ENCODE results near the gene PLXNB3.
A peak's percentile ranks its signal among the peaks of the same experiment; 100 is the strongest.

Gene PLXNB3

GRCh38 chrX:153779891-153780677, 16.0 kb downstream of the PLXNB3 start:
- peak in 2 of 3 donors; percentile 50 to 57 for DNase-seq
- WGBS (ENCODE audit: insufficient coverage), result 86% methylated on average over 17 of the region's 18 CpGs
- H3K4me1 ChIP-seq (ENCODE audit: control extremely low read depth in 1 of 4, control insufficient read depth in 4 of 4, insufficient read depth in 4 of 4, low read length in 3 of 4), result peaks cover 0 to 12% (median 9%) of the 10 kb centered on the region in 4 experiments
- ChIA-PET CTCF (interaction anchor here (1.1 to 1.6 kb wide), 3 partner anchors 12 to 13 kb away, joined by 3 to 7 read pairs (median 3); no protein-coding TSS in a partner anchor), POLR2A (interaction anchor here (1.1 kb wide), 1 partner anchor 14 kb away, joined by 4 read pairs; the partner anchor contains the start of genes IDH3G and SSR4)
- H3K36me3 ChIP-seq (ENCODE audit: control insufficient read depth in 4 of 4, insufficient read depth in 4 of 4, low read length in 3 of 4), result peaks cover 0 to 6% (median under 1%) of the 10 kb centered on the region in 4 experiments
- H3K27ac ChIP-seq (ENCODE audit: insufficient read depth in 1 of 2, low read depth in 1 of 2, low read length in 2 of 2, poor library complexity in 1 of 2, severe bottlenecking in 2 of 2), result no peak overlapping the region
- H3K9me3 ChIP-seq (ENCODE audit: control extremely low read depth in 1 of 5, control insufficient read depth in 4 of 5, insufficient read depth in 2 of 5, low read depth in 1 of 5, low read length in 4 of 5), result no peaks in the 10 kb centered on the region
- H3K4me3 ChIP-seq (ENCODE audit: control insufficient read depth in 1 of 7, extremely low read depth in 1 of 7, insufficient read depth in 4 of 7, low read depth in 2 of 7, low read length in 6 of 7), result no peak overlapping the region
- H3K27me3 ChIP-seq (replicated peaks in 2 of 5; ENCODE audit: control insufficient read depth in 4 of 5, insufficient read depth in 5 of 5, low read length in 4 of 5), result peaks cover 0 to 10% (median 0%) of the 10 kb centered on the region in 5 experiments

DNA sequence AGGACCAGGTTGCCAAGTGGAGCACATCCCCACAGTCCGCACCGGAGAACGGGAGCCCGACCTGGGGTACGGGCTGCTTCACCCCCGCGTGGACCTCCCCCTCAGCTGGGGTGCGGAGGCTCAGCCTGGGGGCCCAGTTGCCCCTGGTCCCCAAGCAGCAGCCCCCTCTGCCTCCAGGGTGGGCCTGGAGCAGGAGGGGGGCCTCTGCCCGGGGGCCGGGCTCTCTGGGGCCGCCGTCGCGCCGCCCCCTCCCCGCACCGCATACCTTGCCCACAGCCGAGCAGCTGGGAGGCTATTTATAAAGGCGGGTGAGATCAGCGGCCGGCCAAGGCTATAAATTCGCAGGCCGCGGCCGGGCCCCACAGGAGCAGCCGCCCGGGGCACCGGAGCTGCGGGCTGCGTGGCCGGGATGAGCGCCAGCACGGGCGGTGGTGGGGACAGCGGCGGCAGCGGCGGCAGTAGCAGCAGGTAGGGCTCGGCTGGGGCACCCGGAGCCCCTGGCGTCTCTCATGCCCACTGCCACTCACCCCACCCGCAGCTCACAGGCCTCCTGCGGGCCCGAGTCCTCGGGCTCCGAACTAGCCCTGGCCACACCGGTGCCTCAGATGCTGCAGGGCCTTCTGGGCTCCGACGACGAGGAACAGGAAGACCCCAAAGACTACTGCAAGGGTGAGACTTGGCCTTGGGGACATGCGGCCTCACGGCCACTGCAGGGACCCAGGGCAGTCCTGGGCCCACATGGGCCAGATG, 16.8 kb downstream of the PLXNB3 start, which contains the start of gene SRPK3:
Gene SRPK3, plus strand, starts transcription at position 364 of the 750 bp plus-strand sequence. Its CDS starts 46 bp downstream, at position 410.
- WGBS (ENCODE audit: insufficient coverage), result 71% methylated on average over 38 of the region's 52 CpGs
- CTCF ChIA-PET, result no interaction called here
- peaks cover 0 to 12% (median 0%) of the 10 kb centered on the region in 5 experiments for H3K27me3 ChIP-seq (replicated peaks in 2 of 5; ENCODE audit: control insufficient read depth in 4 of 5, insufficient read depth in 5 of 5, low read length in 4 of 5)
- no peaks in the 10 kb centered on the region for H3K9me3 ChIP-seq (ENCODE audit: control extremely low read depth in 1 of 5, control insufficient read depth in 4 of 5, insufficient read depth in 2 of 5, low read depth in 1 of 5, low read length in 4 of 5)
- H3K27ac ChIP-seq (ENCODE audit: insufficient read depth in 1 of 2, low read depth in 1 of 2, low read length in 2 of 2, poor library complexity in 1 of 2, severe bottlenecking in 2 of 2), result no peak within 1 kb of the TSS
- no peak within 1 kb of the TSS for H3K4me3 ChIP-seq (ENCODE audit: control insufficient read depth in 1 of 7, extremely low read depth in 1 of 7, insufficient read depth in 4 of 7, low read depth in 2 of 7, low read length in 6 of 7)
- peaks cover 0 to 11% (median 4%) of the 10 kb centered on the region in 4 experiments for H3K36me3 ChIP-seq (ENCODE audit: control insufficient read depth in 4 of 4, insufficient read depth in 4 of 4, low read length in 3 of 4)
- POLR2A ChIA-PET, result no interaction called here
- H3K4me1 ChIP-seq (ENCODE audit: control extremely low read depth in 1 of 4, control insufficient read depth in 4 of 4, insufficient read depth in 4 of 4, low read length in 3 of 4), result peaks cover 0 to 12% (median 9%) of the 10 kb centered on the region in 4 experiments
- DNase-seq, result no peak

GRCh38 chrX:153781428-153782047, 17.5 kb downstream of the PLXNB3 start:
- POLR2A ChIA-PET, result no interaction called here
- no peaks in the 10 kb centered on the region for H3K9me3 ChIP-seq (ENCODE audit: control extremely low read depth in 1 of 5, control insufficient read depth in 4 of 5, insufficient read depth in 2 of 5, low read depth in 1 of 5, low read length in 4 of 5)
- no peak for DNase-seq
- no peak overlapping the region for H3K27ac ChIP-seq (ENCODE audit: insufficient read depth in 1 of 2, low read depth in 1 of 2, low read length in 2 of 2, poor library complexity in 1 of 2, severe bottlenecking in 2 of 2)
- peaks cover 0 to 12% (median 0%) of the 10 kb centered on the region in 5 experiments for H3K27me3 ChIP-seq (replicated peaks in 2 of 5; ENCODE audit: control insufficient read depth in 4 of 5, insufficient read depth in 5 of 5, low read length in 4 of 5)
- CTCF ChIA-PET, result no interaction called here
- H3K4me1 ChIP-seq (ENCODE audit: control extremely low read depth in 1 of 4, control insufficient read depth in 4 of 4, insufficient read depth in 4 of 4, low read length in 3 of 4), result peaks cover 0 to 12% (median 9%) of the 10 kb centered on the region in 4 experiments
- H3K36me3 ChIP-seq (ENCODE audit: control insufficient read depth in 4 of 4, insufficient read depth in 4 of 4, low read length in 3 of 4), result peaks cover 0 to 16% (median 8%) of the 10 kb centered on the region in 4 experiments
- no peak overlapping the region for H3K4me3 ChIP-seq (ENCODE audit: control insufficient read depth in 1 of 7, extremely low read depth in 1 of 7, insufficient read depth in 4 of 7, low read depth in 2 of 7, low read length in 6 of 7)
- WGBS (ENCODE audit: insufficient coverage), result 91% methylated on average over 21 of the region's 24 CpGs

DNA sequence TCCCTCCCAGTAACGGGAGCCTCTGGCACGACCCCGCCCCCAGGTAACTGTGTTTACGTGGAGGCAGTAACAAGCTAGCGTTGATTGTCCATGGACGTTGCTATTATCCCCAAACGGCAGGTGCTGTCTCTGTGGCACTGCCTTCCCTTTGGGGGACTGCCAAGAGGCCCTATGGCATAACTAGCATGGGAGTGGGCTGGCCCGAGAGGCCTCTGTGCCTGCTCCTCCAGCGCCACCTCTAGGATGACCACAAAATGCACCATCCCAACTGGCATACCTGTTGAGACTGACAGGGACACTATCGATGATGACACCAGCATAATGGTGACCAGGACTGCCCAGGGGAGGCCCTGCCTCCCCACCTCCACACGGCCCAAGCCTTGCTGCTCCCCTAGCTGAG, 18.3 kb downstream of the PLXNB3 start:
- ChIA-PET POLR2A (no interaction called here), CTCF (no interaction called here)

GRCh38 chrX:153782871-153783270, 18.8 kb downstream of the PLXNB3 start:
- POLR2A ChIA-PET, result no interaction called here

More for the DNA sequence above, 18.3 kb downstream of the PLXNB3 start:
- no peaks in the 10 kb centered on the region for H3K9me3 ChIP-seq (ENCODE audit: control extremely low read depth in 1 of 5, control insufficient read depth in 4 of 5, insufficient read depth in 2 of 5, low read depth in 1 of 5, low read length in 4 of 5)
- no peak overlapping the region for H3K4me3 ChIP-seq (ENCODE audit: control insufficient read depth in 1 of 7, extremely low read depth in 1 of 7, insufficient read depth in 4 of 7, low read depth in 2 of 7, low read length in 6 of 7)
- H3K4me1 ChIP-seq (ENCODE audit: control extremely low read depth in 1 of 4, control insufficient read depth in 4 of 4, insufficient read depth in 4 of 4, low read length in 3 of 4), result peaks cover 0 to 12% (median 9%) of the 10 kb centered on the region in 4 experiments
- no peak for DNase-seq
- H3K27me3 ChIP-seq (replicated peaks in 2 of 5; ENCODE audit: control insufficient read depth in 4 of 5, insufficient read depth in 5 of 5, low read length in 4 of 5), result peaks cover 0 to 15% (median 0%) of the 10 kb centered on the region in 5 experiments
- H3K27ac ChIP-seq (ENCODE audit: insufficient read depth in 1 of 2, low read depth in 1 of 2, low read length in 2 of 2, poor library complexity in 1 of 2, severe bottlenecking in 2 of 2), result no peak overlapping the region
- H3K36me3 ChIP-seq (ENCODE audit: control insufficient read depth in 4 of 4, insufficient read depth in 4 of 4, low read length in 3 of 4), result peaks cover 2 to 24% (median 13%) of the 10 kb centered on the region in 4 experiments
- WGBS (ENCODE audit: insufficient coverage), result 86% methylated on average over 11 of the region's 11 CpGs

GRCh38 chrX:153783378-153784013, 19.4 kb downstream of the PLXNB3 start:
- ChIA-PET POLR2A (interaction anchor here (0.7 kb wide), 1 partner anchor 145 kb away, joined by 4 read pairs; no protein-coding TSS in a partner anchor), CTCF (no interaction called here)
- peaks cover 2 to 31% (median 16%) of the 10 kb centered on the region in 4 experiments for H3K36me3 ChIP-seq (ENCODE audit: control insufficient read depth in 4 of 4, insufficient read depth in 4 of 4, low read length in 3 of 4)
- H3K4me3 ChIP-seq (ENCODE audit: control insufficient read depth in 1 of 7, extremely low read depth in 1 of 7, insufficient read depth in 4 of 7, low read depth in 2 of 7, low read length in 6 of 7), result no peak overlapping the region
- H3K27me3 ChIP-seq (replicated peaks in 2 of 5; ENCODE audit: control insufficient read depth in 4 of 5, insufficient read depth in 5 of 5, low read length in 4 of 5), result peaks cover 0 to 13% (median 0%) of the 10 kb centered on the region in 5 experiments
- peaks cover 0 to 12% (median 9%) of the 10 kb centered on the region in 4 experiments for H3K4me1 ChIP-seq (ENCODE audit: control extremely low read depth in 1 of 4, control insufficient read depth in 4 of 4, insufficient read depth in 4 of 4, low read length in 3 of 4)
- 66% methylated on average over 17 of the region's 24 CpGs for WGBS (ENCODE audit: insufficient coverage)
- H3K9me3 ChIP-seq (ENCODE audit: control extremely low read depth in 1 of 5, control insufficient read depth in 4 of 5, insufficient read depth in 2 of 5, low read depth in 1 of 5, low read length in 4 of 5), result no peaks in the 10 kb centered on the region
- DNase-seq, result no peak
- no peak overlapping the region for H3K27ac ChIP-seq (ENCODE audit: insufficient read depth in 1 of 2, low read depth in 1 of 2, low read length in 2 of 2, poor library complexity in 1 of 2, severe bottlenecking in 2 of 2)

More at GRCh38 chrX:153782871-153783270, 18.8 kb downstream of the PLXNB3 start:
- Histone ChIP-seq H3K4me3 (ENCODE audit: control insufficient read depth in 1 of 7, extremely low read depth in 1 of 7, insufficient read depth in 4 of 7, low read depth in 2 of 7, low read length in 6 of 7) (no peak overlapping the region), H3K4me1 (ENCODE audit: control extremely low read depth in 1 of 4, control insufficient read depth in 4 of 4, insufficient read depth in 4 of 4, low read length in 3 of 4) (peaks cover 0 to 12% (median 9%) of the 10 kb centered on the region in 4 experiments), H3K27me3 (replicated peaks in 2 of 5; ENCODE audit: control insufficient read depth in 4 of 5, insufficient read depth in 5 of 5, low read length in 4 of 5) (peaks cover 0 to 10% (median 0%) of the 10 kb centered on the region in 5 experiments), H3K27ac (ENCODE audit: insufficient read depth in 1 of 2, low read depth in 1 of 2, low read length in 2 of 2, poor library complexity in 1 of 2, severe bottlenecking in 2 of 2) (no peak overlapping the region), H3K9me3 (ENCODE audit: control extremely low read depth in 1 of 5, control insufficient read depth in 4 of 5, insufficient read depth in 2 of 5, low read depth in 1 of 5, low read length in 4 of 5) (no peaks in the 10 kb centered on the region), H3K36me3 (ENCODE audit: control insufficient read depth in 4 of 4, insufficient read depth in 4 of 4, low read length in 3 of 4) (peaks cover 2 to 27% (median 16%) of the 10 kb centered on the region in 4 experiments)
- CTCF ChIA-PET, result no interaction called here
- DNase-seq, result no peak
- WGBS (ENCODE audit: insufficient coverage), result 98% methylated on average over 11 of the region's 14 CpGs

Measured in common myeloid progenitor, CD34-positive (primary cell).